Vagina (tissue), 2 donors: Measurements from ENCODE around the gene PASD1.

Source experiments
- CTCF ChIP-seq, 3 experiments: fragments of 450-650 bp in 2 of 3; fragments of 200-600 bp in 1 of 3; sonication (generic) in 1 of 3; IDR thresholded peaks; one replicate each; pipeline ENCODE4 v1.5.1; 2017 to 2019; ENCODE audit warnings: antibody characterized with exemption in 3 of 3, mild to moderate bottlenecking in 2 of 3, moderate library complexity in 2 of 3
- POLR2A ChIP-seq, 2 donors: fragments of 450-650 bp; IDR thresholded peaks; one replicate each; pipeline ENCODE4 v1.6.1; 2017; ENCODE audit warnings: antibody characterized with exemption in 2 of 2, mild to moderate bottlenecking in 2 of 2, moderate library complexity in 2 of 2

- no peak for TF ChIP-seq POLR2A (IDR thresholded peaks at IDR 0.05)
- no peak for TF ChIP-seq CTCF (IDR thresholded peaks at IDR 0.05)
Measured at GRCh38 chrX:151694121-151694520, 130.6 kb downstream of the PASD1 start.
